SK-N-SH treated with all-trans-retinoic acid at 6 μM for 48 hours (cell line): Measurements from ENCODE around the gene MED6.

ENCODE experiments used
- ATAC-seq: fragments of 200-7000 bp; cut with Tn5 transposase; 3 replicates; pipeline ENCODE4 v1.9.1; 2020; ENCODE audit warnings: mild to moderate bottlenecking, moderate library complexity
- ARNTL ChIP-seq: fragments of 450-650 bp; formaldehyde crosslinking; IDR thresholded peaks from 2 replicates; pipeline ENCODE4 v1.5.0; 2020; ENCODE audit warnings: low read depth, mild to moderate bottlenecking, moderate library complexity, borderline replicate concordance
- PATZ1 ChIP-seq: fragments of 250-450 bp; sonication (Bioruptor Pico); IDR thresholded peaks from 2 replicates; pipeline ENCODE4 v1.8.0; 2020; ENCODE audit warnings: mild to moderate bottlenecking, moderate library complexity, borderline replicate concordance
- SNAI2 ChIP-seq: fragments of 250-450 bp; sonication (Bioruptor Pico); IDR thresholded peaks from 2 replicates; pipeline ENCODE4 v1.5.0; 2020; ENCODE audit warnings: mild to moderate bottlenecking, moderate library complexity
- ZC3H10 ChIP-seq: fragments of 250-450 bp; sonication (Bioruptor Pico); IDR thresholded peaks from 2 replicates; pipeline ENCODE4 v1.5.1; 2021; ENCODE audit warnings: mild to moderate bottlenecking, moderate library complexity
- ZFP30 ChIP-seq: fragments of 450-650 bp; formaldehyde crosslinking; IDR thresholded peaks from 2 replicates; pipeline ENCODE4 v1.5.0; 2022; ENCODE audit warnings: mild to moderate bottlenecking, moderate library complexity
- ZNF565 ChIP-seq: fragments of 450-650 bp; formaldehyde crosslinking; conservative IDR thresholded peaks from 2 replicates; pipeline ENCODE4 v1.5.0; 2020; ENCODE audit warnings: low read depth, mild to moderate bottlenecking, moderate library complexity
- ZNF8 ChIP-seq: fragments of 450-650 bp; formaldehyde crosslinking; IDR thresholded peaks from 2 replicates; pipeline ENCODE4 v1.5.0; 2020; ENCODE audit warnings: mild to moderate bottlenecking, moderate library complexity

Gene MED6

GRCh38 chr14:70536830-70537229 is 63.6 kb downstream of the MED6 start (continued):
- TF ChIP-seq PATZ1 (CRISPR knock-in tag) (no peak), ZNF565 (CRISPR knock-in tag) (no peak), ARNTL (no peak), SNAI2 (CRISPR knock-in tag) (no peak), ZC3H10 (CRISPR knock-in tag) (no peak)

GRCh38 chr14:70534904-70535303 is 65.6 kb downstream of the MED6 start, which contains the start of gene ADAM20:
ADAM20 (minus strand) TSS chr14:70535004; CDS start chr14:70524757, 10,247 bp downstream.
- no peak for ATAC-seq
- TF ChIP-seq ZNF8 (CRISPR knock-in tag) (no peak), ZFP30 (CRISPR knock-in tag) (no peak)
